Endodermal cell (in vitro differentiated cells): Measurements from ENCODE around the gene SCARF1. TPM values are rescaled to one million over a fixed set of nuclear protein-coding genes. Genes with fewer than 3 reads are reported as not detected.

Experiments used
- DNase-seq: peaks from one replicate; pipeline ENCODE4 v3.0.0-alpha.2; 2017
- H3K27ac ChIP-seq: 2 replicates; pipeline ENCODE4 v1.5.1; 2013; ENCODE audit warnings: mild to moderate bottlenecking, low read depth, low read length, moderate library complexity
- H3K27me3 ChIP-seq: 2 replicates; pipeline ENCODE4 v1.6.1; 2013; ENCODE audit warnings: mild to moderate bottlenecking, low read length, moderate library complexity; ENCODE audit not compliant: insufficient read depth, control insufficient read depth, poor library complexity, severe bottlenecking
- H3K36me3 ChIP-seq: 2 replicates; pipeline ENCODE4 v1.7.0; 2013; ENCODE audit warnings: mild to moderate bottlenecking, low read length, moderate library complexity; ENCODE audit not compliant: control insufficient read depth, insufficient read depth
- H3K4me1 ChIP-seq: one replicate; pipeline ENCODE4 v1.7.0; 2013; ENCODE audit warnings: low read length; ENCODE audit not compliant: control insufficient read depth, insufficient read depth
- H3K4me3 ChIP-seq: 2 replicates; pipeline ENCODE4 v1.5.1; 2013; ENCODE audit warnings: mild to moderate bottlenecking, low read length, moderate library complexity
- H3K9ac ChIP-seq: 2 replicates; pipeline ENCODE4 v1.6.1; 2013; ENCODE audit warnings: mild to moderate bottlenecking, low read length, moderate library complexity; ENCODE audit not compliant: poor library complexity, severe bottlenecking; ENCODE audit errors: extremely low read depth
- H3K9me3 ChIP-seq: 2 replicates; pipeline ENCODE4 v1.6.1; 2013; ENCODE audit warnings: mild to moderate bottlenecking, low read length, moderate library complexity; ENCODE audit not compliant: control insufficient read depth
- H3K27ac Mint-ChIP-seq: 2 replicates; pipeline ENCODE4 v1.8.0; 2020; ENCODE audit warnings: mixed read lengths
- H3K27me3 Mint-ChIP-seq: 2 replicates; pipeline ENCODE4 v1.8.0; 2021; ENCODE audit warnings: mild to moderate bottlenecking, mixed read lengths; ENCODE audit not compliant: insufficient read depth
- H3K36me3 Mint-ChIP-seq: 2 replicates; pipeline ENCODE4 v1.8.0; 2020; ENCODE audit warnings: low read depth, mixed read lengths
- H3K4me1 Mint-ChIP-seq: 2 replicates; pipeline ENCODE4 v1.8.0; 2020; ENCODE audit warnings: mixed read lengths
- H3K4me3 Mint-ChIP-seq: 2 replicates; pipeline ENCODE4 v1.8.0; 2020; ENCODE audit warnings: mild to moderate bottlenecking, moderate library complexity, mixed read lengths
- H3K9me3 Mint-ChIP-seq: 2 replicates; pipeline ENCODE4 v1.8.0; 2020; ENCODE audit warnings: mild to moderate bottlenecking, mixed read lengths
- WGBS, 2 experiments: methylation state at CpG; one replicate each; pipeline versions ENCODE4 v1.1.5 to v1.1.7; 2013; ENCODE audit warnings: missing lambda C conversion rate in 2 of 2, mixed read lengths in 1 of 2; ENCODE audit not compliant: insufficient coverage in 1 of 2, insufficient read length in 1 of 2; 5-methylcytosine and 5-hydroxymethylcytosine counted together
- total RNA-seq, 2 donors: library from RNA; stranded (reverse); fragmentation: NEBNext Ultra II Directional in 1 of 2; extraction: Animal tissue kit (Norgen Biotek cat#: 25700) in 1 of 2; gene quantifications; 2 replicates in 1 of 2; 3 replicates in 1 of 2; pipeline ENCODE4 v1.2.1, GENCODE V29; 2021
- TF ChIP-seq, protein P1 (sequence below): fragments of 200-600 bp; sonication (generic); conservative IDR thresholded peaks from 2 replicates; pipeline ENCODE4 v1.5.0; 2021; ENCODE audit warnings: antibody characterized with exemption, mild to moderate bottlenecking

SCARF1 gene
- total RNA-seq, 2 donors from 2014 or later = 0.75 to 0.89 TPM

DNA sequence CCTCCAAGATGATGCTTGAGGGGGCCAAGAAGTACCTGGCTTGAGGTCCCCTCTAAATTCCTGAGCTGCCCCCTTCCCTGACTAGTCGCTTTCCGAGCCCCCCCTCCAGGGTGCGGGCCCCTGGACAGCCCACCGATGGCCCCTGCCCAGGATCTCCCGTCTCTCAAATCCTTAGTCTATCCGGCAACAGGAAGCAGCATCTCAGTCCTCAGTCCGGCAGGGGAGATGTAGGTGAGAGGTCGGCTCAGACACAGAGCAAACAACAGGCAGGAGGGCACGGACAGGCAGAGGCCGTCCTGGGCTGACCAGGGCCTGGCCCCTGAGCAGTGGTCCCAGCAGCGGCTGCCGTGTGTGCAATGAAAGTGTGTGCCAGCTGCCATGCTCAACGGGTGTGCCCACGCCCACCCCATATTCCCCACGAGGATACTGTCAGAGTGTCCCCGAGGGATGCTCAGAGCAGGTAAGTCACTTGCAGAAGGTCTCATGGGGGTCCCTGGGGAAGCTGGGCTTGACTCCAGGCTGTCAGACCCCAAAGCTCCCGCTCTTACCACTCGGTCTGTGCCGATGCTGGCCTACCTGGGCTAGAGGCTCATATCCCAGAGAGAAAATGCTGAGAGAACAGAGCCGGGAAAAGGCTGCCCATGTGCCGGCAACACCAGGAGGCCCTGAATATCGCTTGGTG is 24.1 kb downstream of the SCARF1 start:
- H3K27ac ChIP-seq = no peak overlapping the region
- TF ChIP-seq, protein P1, sequence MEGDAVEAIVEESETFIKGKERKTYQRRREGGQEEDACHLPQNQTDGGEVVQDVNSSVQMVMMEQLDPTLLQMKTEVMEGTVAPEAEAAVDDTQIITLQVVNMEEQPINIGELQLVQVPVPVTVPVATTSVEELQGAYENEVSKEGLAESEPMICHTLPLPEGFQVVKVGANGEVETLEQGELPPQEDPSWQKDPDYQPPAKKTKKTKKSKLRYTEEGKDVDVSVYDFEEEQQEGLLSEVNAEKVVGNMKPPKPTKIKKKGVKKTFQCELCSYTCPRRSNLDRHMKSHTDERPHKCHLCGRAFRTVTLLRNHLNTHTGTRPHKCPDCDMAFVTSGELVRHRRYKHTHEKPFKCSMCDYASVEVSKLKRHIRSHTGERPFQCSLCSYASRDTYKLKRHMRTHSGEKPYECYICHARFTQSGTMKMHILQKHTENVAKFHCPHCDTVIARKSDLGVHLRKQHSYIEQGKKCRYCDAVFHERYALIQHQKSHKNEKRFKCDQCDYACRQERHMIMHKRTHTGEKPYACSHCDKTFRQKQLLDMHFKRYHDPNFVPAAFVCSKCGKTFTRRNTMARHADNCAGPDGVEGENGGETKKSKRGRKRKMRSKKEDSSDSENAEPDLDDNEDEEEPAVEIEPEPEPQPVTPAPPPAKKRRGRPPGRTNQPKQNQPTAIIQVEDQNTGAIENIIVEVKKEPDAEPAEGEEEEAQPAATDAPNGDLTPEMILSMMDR = no peak
- 84 to 90% methylated on average over 14 to 22 of the region's 22 CpGs for WGBS, 2 experiments
- no peaks in the 10 kb centered on the region for H3K9me3 ChIP-seq
- Mint-ChIP-seq H3K9me3 (no peaks in the 10 kb centered on the region), H3K4me1 (peaks cover 16% of the 10 kb centered on the region), H3K27me3 (peaks cover 4% of the 10 kb centered on the region), H3K36me3 (peaks cover 4% of the 10 kb centered on the region), H3K27ac (peak overlapping the region; percentile 55), H3K4me3 (peak overlapping the region; percentile 25)
- H3K36me3 ChIP-seq = no peaks in the 10 kb centered on the region
- DNase-seq = no peak
- no peak overlapping the region for H3K4me3 ChIP-seq
- no peak overlapping the region for H3K9ac ChIP-seq
- H3K4me1 ChIP-seq = no peaks in the 10 kb centered on the region
- no peaks in the 10 kb centered on the region for H3K27me3 ChIP-seq

DNA sequence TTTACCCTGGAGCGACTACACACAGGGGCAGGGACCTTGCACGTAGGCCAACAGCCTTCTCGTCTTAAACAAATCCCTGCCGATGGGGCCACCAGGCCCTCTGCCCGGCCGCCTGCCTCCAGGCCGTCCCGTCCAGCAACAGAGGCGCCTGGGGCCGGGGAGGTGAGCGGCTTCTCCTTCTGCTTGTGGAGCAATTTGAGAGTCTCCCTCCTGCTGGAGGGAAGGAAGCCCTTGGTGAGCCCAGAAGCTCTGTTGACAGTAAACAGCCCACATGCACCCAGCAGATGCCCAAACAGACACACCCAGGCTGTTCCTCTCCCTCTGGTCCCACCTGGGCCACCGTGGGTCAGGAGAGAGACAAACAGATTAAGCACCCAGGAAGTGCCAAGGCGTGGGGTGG is 25.0 kb downstream of the SCARF1 start:
- H3K36me3 Mint-ChIP-seq = peaks cover 7% of the 10 kb centered on the region
- Histone ChIP-seq H3K4me1 (no peaks in the 10 kb centered on the region), H3K27me3 (no peaks in the 10 kb centered on the region), H3K27ac (no peak overlapping the region), H3K9me3 (no peaks in the 10 kb centered on the region), H3K4me3 (no peak overlapping the region), H3K36me3 (no peaks in the 10 kb centered on the region), H3K9ac (no peak overlapping the region)
- peaks cover 1% of the 10 kb centered on the region for H3K27me3 Mint-ChIP-seq
- no peaks in the 10 kb centered on the region for H3K9me3 Mint-ChIP-seq
- no peak overlapping the region for H3K4me3 Mint-ChIP-seq
- DNase-seq = no peak
- H3K27ac Mint-ChIP-seq = no peak overlapping the region
- 86 to 93% methylated on average over 8 to 13 of the region's 13 CpGs for WGBS, 2 experiments
- TF ChIP-seq, protein P1 = no peak
- peaks cover 10% of the 10 kb centered on the region for H3K4me1 Mint-ChIP-seq

DNA sequence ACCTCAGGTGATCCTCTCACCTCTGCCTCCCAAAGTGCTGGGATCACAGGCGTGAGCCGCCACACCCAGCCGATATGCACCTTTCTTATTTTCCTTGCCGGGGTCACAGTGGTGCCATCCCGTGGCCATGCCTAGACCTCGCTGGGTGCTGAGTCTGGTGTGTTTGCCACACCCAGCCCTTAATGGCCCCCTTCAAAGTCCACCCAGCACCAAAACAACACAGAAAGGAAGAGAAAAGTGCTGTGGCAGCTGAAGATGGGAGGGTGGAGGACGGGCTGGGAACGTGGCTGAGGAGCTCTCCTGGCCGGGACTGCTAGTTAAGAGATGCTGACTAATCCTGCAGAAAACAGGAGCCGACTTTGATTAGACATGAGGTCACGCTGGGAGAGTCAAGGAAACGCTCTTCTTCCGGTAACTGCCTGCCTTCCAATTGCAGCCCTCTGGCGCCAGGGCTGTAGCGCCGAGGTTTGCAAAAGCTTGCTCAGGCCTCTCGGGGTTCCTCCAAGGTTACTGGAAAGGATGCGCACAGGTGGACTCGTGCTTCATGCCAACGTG is 27.8 kb downstream of the SCARF1 start:
- no peak overlapping the region for H3K27ac ChIP-seq
- 91 to 92% methylated on average over 14 to 20 of the region's 20 CpGs for WGBS, 2 experiments
- TF ChIP-seq, protein P1 = no peak

More for the DNA sequence above, 27.8 kb downstream of the SCARF1 start:
- no peaks in the 10 kb centered on the region for H3K36me3 ChIP-seq
- H3K4me3 Mint-ChIP-seq = no peak overlapping the region
- H3K27me3 ChIP-seq = no peaks in the 10 kb centered on the region
- H3K4me3 ChIP-seq = no peak overlapping the region
- no peaks in the 10 kb centered on the region for H3K27me3 Mint-ChIP-seq
- no peak overlapping the region for H3K27ac Mint-ChIP-seq
- H3K9me3 Mint-ChIP-seq = no peaks in the 10 kb centered on the region
- H3K4me1 ChIP-seq = no peaks in the 10 kb centered on the region
- DNase-seq = no peak
- H3K4me1 Mint-ChIP-seq = peaks cover 10% of the 10 kb centered on the region
- no peak overlapping the region for H3K9ac ChIP-seq
- no peaks in the 10 kb centered on the region for H3K9me3 ChIP-seq
- H3K36me3 Mint-ChIP-seq = peaks cover 15% of the 10 kb centered on the region
